ENCODE results near the gene CNN3. TPM values are rescaled to one million over a fixed set of nuclear protein-coding genes. Genes with fewer than 3 reads are reported as not detected.

The CNN3 gene
- total RNA-seq, 4 donors from 2014 or later, result 106 to 205 (median 149) TPM

DNA sequence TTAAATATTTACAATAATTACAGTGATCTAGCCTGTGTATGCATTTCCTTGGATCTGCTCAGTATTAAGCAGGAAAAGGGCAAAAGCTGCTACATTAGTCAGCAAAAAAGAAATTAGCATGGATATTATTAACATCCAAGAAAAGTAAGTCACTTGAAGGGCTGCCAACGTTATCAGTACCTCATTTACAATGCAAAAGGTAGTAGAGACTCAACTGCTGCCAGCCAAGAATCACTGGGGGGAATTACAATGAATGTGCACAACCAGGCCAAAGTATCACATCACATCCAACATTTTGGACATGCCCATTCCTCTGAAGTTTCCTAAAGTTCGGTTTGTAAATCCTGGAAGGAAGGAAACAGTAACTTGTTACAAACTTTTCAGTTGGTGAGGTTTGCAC, 1.9 kb downstream of the CNN3 start:
- Histone ChIP-seq H3K4me3 (peak overlapping the region; percentile 73 to 81 (median 76)), H3K27me3 (peaks cover 0 to 16% (median 0%) of the 10 kb centered on the region in 4 donors), H3K4me1 (peaks cover 5 to 93% (median 26%) of the 10 kb centered on the region in 3 donors), H3K27ac (peak overlapping the region; percentile 92 to 96 (median 94)), H3K36me3 (peaks cover 0 to 5% (median 0%) of the 10 kb centered on the region in 3 donors), H3K9me3 (no peaks in the 10 kb centered on the region)
- intact Hi-C loops (cut with DNase I), result loop anchor here (10.0 kb wide), 2 partner anchors 70 to 110 kb away; no protein-coding TSS in a partner anchor
- WGBS, 2 donors, result 2 to 10% methylated on average over 2 of the region's 2 CpGs
- no peak for DNase-seq
- TF ChIP-seq, protein P1, sequence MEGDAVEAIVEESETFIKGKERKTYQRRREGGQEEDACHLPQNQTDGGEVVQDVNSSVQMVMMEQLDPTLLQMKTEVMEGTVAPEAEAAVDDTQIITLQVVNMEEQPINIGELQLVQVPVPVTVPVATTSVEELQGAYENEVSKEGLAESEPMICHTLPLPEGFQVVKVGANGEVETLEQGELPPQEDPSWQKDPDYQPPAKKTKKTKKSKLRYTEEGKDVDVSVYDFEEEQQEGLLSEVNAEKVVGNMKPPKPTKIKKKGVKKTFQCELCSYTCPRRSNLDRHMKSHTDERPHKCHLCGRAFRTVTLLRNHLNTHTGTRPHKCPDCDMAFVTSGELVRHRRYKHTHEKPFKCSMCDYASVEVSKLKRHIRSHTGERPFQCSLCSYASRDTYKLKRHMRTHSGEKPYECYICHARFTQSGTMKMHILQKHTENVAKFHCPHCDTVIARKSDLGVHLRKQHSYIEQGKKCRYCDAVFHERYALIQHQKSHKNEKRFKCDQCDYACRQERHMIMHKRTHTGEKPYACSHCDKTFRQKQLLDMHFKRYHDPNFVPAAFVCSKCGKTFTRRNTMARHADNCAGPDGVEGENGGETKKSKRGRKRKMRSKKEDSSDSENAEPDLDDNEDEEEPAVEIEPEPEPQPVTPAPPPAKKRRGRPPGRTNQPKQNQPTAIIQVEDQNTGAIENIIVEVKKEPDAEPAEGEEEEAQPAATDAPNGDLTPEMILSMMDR (IDR thresholded peaks at IDR 0.05), result no peak
- TF ChIP-seq POLR2A (IDR thresholded peaks at IDR 0.05), result no peak

DNA sequence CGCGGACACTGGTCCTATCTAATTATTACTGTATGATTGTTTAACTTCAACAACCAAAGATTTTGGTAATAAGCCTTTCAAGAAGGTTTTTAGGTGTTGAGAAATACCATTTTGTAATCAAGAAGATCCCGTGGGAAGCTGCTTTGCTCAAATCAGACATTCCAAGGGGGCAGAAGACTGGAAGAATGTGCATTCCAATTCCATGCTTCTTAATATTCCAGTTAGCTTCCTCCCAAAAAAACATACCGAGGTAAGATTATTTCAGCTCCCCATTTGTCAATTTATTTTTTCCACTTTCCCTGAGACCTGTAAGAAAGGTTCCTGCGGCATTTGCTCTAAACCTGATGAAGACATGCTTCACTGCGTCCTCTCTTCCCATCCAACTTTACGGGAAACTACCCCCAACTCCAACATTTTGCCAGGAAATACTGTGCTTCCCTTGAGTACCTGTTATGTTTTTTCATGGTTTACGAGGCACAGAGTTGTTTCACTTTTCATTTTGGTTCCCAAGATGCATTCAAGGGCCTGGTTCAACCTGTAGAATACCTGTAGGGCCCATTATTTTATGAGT, 4.1 kb downstream of the CNN3 start:
- no peak for TF ChIP-seq POLR2A (IDR thresholded peaks at IDR 0.05)
- TF ChIP-seq, protein P1 (IDR thresholded peaks at IDR 0.05), result no peak
- intact Hi-C loops (cut with DNase I), result loop anchor here (10.0 kb wide), 2 partner anchors 68 to 112 kb away; no protein-coding TSS in a partner anchor
- WGBS, 2 donors, result 66 to 79% methylated on average over 8 of the region's 8 CpGs
- Histone ChIP-seq H3K4me1 (peaks cover 5 to 92% (median 35%) of the 10 kb centered on the region in 3 donors), H3K27me3 (peaks cover 0 to 16% (median 0%) of the 10 kb centered on the region in 4 donors), H3K9me3 (no peaks in the 10 kb centered on the region), H3K36me3 (peaks cover 0 to 5% (median 0%) of the 10 kb centered on the region in 3 donors), H3K4me3 (peak overlapping the region in 2 of 4 donors; percentile 76 to 77), H3K27ac (peak overlapping the region in 3 of 4 donors; percentile 56 to 96 (median 95))
- no peak for DNase-seq

DNA sequence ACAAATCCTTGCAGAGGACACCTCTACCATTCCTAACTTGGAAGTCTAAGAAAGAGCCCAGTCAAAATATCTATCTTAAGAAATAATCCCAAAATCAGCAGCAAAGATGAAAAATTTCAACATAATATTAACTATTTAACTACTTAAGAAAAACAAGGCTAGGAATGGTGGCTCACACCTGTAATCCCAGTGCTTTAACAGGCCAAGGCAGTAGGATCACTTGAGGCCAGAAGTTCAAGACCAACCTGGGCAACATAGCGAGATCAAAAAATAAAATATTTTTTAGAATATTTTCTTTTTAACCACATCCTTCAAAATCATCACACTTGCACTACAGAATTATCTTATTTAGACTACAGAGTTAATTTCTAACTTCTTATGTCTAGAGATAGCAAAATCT, 4.9 kb downstream of the CNN3 start:
- Histone ChIP-seq H3K9me3 (no peaks in the 10 kb centered on the region), H3K27me3 (peaks cover 0 to 10% (median 0%) of the 10 kb centered on the region in 4 donors), H3K27ac (peak overlapping the region in 1 of 4 donors; percentile 42), H3K36me3 (peaks cover 0 to 7% (median 0%) of the 10 kb centered on the region in 3 donors), H3K4me1 (peaks cover under 1 to 92% (median 35%) of the 10 kb centered on the region in 3 donors), H3K4me3 (no peak overlapping the region)
- WGBS, 2 donors, result 82 to 93% methylated on average over 1 of the region's 1 CpG
- no peak for TF ChIP-seq POLR2A (IDR thresholded peaks at IDR 0.05)
- TF ChIP-seq, protein P1 (IDR thresholded peaks at IDR 0.05), result no peak
- no peak for DNase-seq
- intact Hi-C loops (cut with DNase I), result loop anchor here (10.0 kb wide), 2 partner anchors 67 to 113 kb away; no protein-coding TSS in a partner anchor

DNA sequence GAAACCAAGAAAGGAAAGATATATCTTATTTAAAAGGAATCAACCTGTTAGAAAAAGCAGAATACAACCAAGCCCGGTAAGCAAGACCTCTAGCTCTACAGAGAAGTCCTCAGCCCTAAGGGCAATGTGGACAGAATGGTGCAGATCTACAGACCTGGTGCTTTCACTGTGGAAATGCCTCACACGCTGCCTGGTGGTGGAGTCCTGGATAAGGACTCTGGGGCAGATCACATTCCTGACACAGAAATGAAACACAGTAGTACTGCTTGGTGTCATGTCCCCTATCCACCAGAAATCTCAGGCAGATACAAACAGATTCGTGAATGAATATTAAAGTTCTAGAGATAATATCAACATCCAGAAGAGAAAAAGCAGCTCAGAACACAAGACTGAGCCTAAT, 6.8 kb downstream of the CNN3 start:
- TF ChIP-seq, protein P1 (IDR thresholded peaks at IDR 0.05), result no peak
- no peak for TF ChIP-seq POLR2A (IDR thresholded peaks at IDR 0.05)
- no peak for DNase-seq
- Histone ChIP-seq H3K4me1 (peaks cover 0 to 97% (median 35%) of the 10 kb centered on the region in 3 donors), H3K27ac (peak overlapping the region in 2 of 4 donors; percentile 10 to 51), H3K9me3 (no peaks in the 10 kb centered on the region), H3K36me3 (peaks cover 0 to 16% (median 0%) of the 10 kb centered on the region in 3 donors), H3K27me3 (no peaks in the 10 kb centered on the region), H3K4me3 (peak overlapping the region in 1 of 4 donors; percentile 15)
- WGBS, 2 donors, result 73 to 78% methylated on average over 3 of the region's 3 CpGs
- intact Hi-C loops (cut with DNase I), result loop anchor here (10.0 kb wide), 2 partner anchors 65 to 115 kb away; no protein-coding TSS in a partner anchor
